HCT116 (cell line): ENCODE data around the gene SCN4B. TPM values are rescaled to one million over a fixed set of nuclear protein-coding genes. Genes with fewer than 3 reads are reported as not detected.
"Not testable (repeated sequence)": the region's sequence is repeated elsewhere in the genome, so short reads cannot be mapped to it uniquely, and the experiment has no call there.

Experiments
- ATAC-seq: fragments of 200-7000 bp; cut with Tn5 transposase; 2 replicates; pipeline ENCODE4 v1.9.1; 2020; ENCODE audit warnings: mild to moderate bottlenecking, moderate library complexity
- BruUV-seq: library from RNA; stranded (reverse); fragments of 400-500 nt; replicated peaks from 2 replicates; lab custom pipeline; 2021; lab: Mats Ljungman, UMichigan
- CTCF ChIA-PET: fragments of 300-600 bp; sonication (Branson Sonifier 250); formaldehyde crosslinking; loops from one replicate; lab custom pipeline; 2021; ENCODE audit warnings: antibody characterized with exemption; lab: Charles Lee
- POLR2A ChIA-PET: fragments of 300-600, 350-600 bp; sonication (Branson Sonifier 250); formaldehyde crosslinking; loops from one replicate; lab custom pipeline; 2021; ENCODE audit warnings: antibody characterized with exemption; lab: Charles Lee
- RAD21 ChIA-PET, 2 experiments: fragments of 300-600 bp; sonication (Branson Sonifier 250); formaldehyde crosslinking; loops; one replicate each; lab custom pipeline; 2023; ENCODE audit warnings: low total read pairs in 2 of 2; ENCODE audit not compliant: uncharacterized antibody in 2 of 2, unreplicated experiment in 2 of 2, low non-redundant PET in 1 of 2; lab: Charles Lee
- DNase-seq: peaks from one replicate; pipeline ENCODE4 v3.0.0-alpha.2; 2010; ENCODE audit warnings: low read depth, low spot score
- H2AFZ ChIP-seq: fragments of 200-600 bp; shearing (Covaris generic), sonication (generic); 2 replicates; pipeline ENCODE4 v1.6.1; 2017; ENCODE audit warnings: low read depth, mixed run types, mixed read lengths, antibody characterized with exemption, low read length; ENCODE audit not compliant: poor library complexity, severe bottlenecking
- H3K27ac ChIP-seq: 2 replicates; pipeline ENCODE4 v1.5.1; 2012; ENCODE audit warnings: low read depth, low read length
- H3K27me3 ChIP-seq: fragments of 200-600 bp; sonication (generic); 2 replicates; pipeline ENCODE4 v1.6.1; 2016; ENCODE audit warnings: mixed run types, low read length, mixed read lengths; ENCODE audit not compliant: insufficient read depth
- H3K36me3 ChIP-seq, 2 experiments: fragments of 200-500 bp in 1 of 2; fragments of 200-600 bp in 1 of 2; sonication (Bioruptor generic) in 1 of 2; sonication (generic) in 1 of 2; 2 replicates each; pipeline versions ENCODE4 v1.5.1 to v1.6.1; 2014 to 2016; ENCODE audit warnings: low read length in 2 of 2, inconsistent platforms in 1 of 2, mixed read lengths in 1 of 2, mixed run types in 1 of 2; ENCODE audit not compliant: insufficient read depth in 2 of 2, control insufficient read depth in 1 of 2
- H3K4me1 ChIP-seq, 2 experiments: fragments of 200-600 bp in 1 of 2; sonication (generic) in 1 of 2; 2 replicates each; pipeline versions ENCODE4 v1.5.1 to v1.6.1; 2012 to 2017; ENCODE audit warnings: low read length in 2 of 2, inconsistent platforms in 1 of 2, mild to moderate bottlenecking in 1 of 2, mixed read lengths in 1 of 2, mixed run types in 1 of 2, moderate library complexity in 1 of 2; ENCODE audit not compliant: insufficient read depth in 2 of 2, control insufficient read depth in 1 of 2
- H3K4me2 ChIP-seq: fragments of 200-600 bp; sonication (generic); 2 replicates; pipeline ENCODE4 v1.6.1; 2017; ENCODE audit warnings: mixed run types, low read length, mixed read lengths
- H3K4me3 ChIP-seq, 2 experiments: fragments of 200-600 bp in 1 of 2; sonication (generic) in 1 of 2; replicated peaks in 1 of 2; 2 replicates each; pipeline ENCODE4 v1.5.1; 2011 to 2016; ENCODE audit warnings: low read length in 2 of 2, control low read depth in 1 of 2, low read depth in 1 of 2, mild to moderate bottlenecking in 1 of 2, mixed read lengths in 1 of 2, mixed run types in 1 of 2
- H3K79me2 ChIP-seq: fragments of 200-600 bp; sonication (generic); 2 replicates; pipeline ENCODE4 v1.6.1; 2017; ENCODE audit warnings: mild to moderate bottlenecking, mixed run types, low read length, moderate library complexity, mixed read lengths; ENCODE audit not compliant: insufficient read depth
- H3K9ac ChIP-seq: fragments of 200-600 bp; sonication (generic); 2 replicates; pipeline ENCODE4 v1.6.1; 2016; ENCODE audit warnings: low read length, mixed read lengths
- H3K9me2 ChIP-seq: fragments of 200-600 bp; sonication (generic), shearing (Covaris generic); 2 replicates; pipeline ENCODE4 v1.6.1; 2017; ENCODE audit warnings: mixed run types, mild to moderate bottlenecking, moderate library complexity; ENCODE audit not compliant: insufficient read depth
- H3K9me3 ChIP-seq, 2 experiments: fragments of 200-500 bp in 1 of 2; fragments of 200-600 bp in 1 of 2; sonication (Bioruptor generic) in 1 of 2; sonication (generic) in 1 of 2; 2 replicates each; pipeline ENCODE4 v1.6.1; 2014 to 2017; ENCODE audit warnings: low read length in 2 of 2, mixed read lengths in 2 of 2, inconsistent platforms in 1 of 2, low read depth in 1 of 2, mild to moderate bottlenecking in 1 of 2, mixed run types in 1 of 2, moderate library complexity in 1 of 2; ENCODE audit not compliant: control insufficient read depth in 1 of 2, insufficient read depth in 1 of 2
- H4K20me1 ChIP-seq: fragments of 200-600 bp; sonication (generic), shearing (Covaris generic); 2 replicates; pipeline ENCODE4 v1.6.1; 2017; ENCODE audit warnings: mixed run types, mild to moderate bottlenecking, moderate library complexity; ENCODE audit not compliant: insufficient read depth
- RAD21 ChIP-seq: IDR thresholded peaks from 2 replicates; pipeline ENCODE4 v1.6.1; 2012; ENCODE audit warnings: low read depth, mild to moderate bottlenecking
- intact Hi-C: fragments of 100-400 bp; cut with micrococcal nuclease; formaldehyde crosslinking; loops from 2 replicates; pipeline ENCODE4 v1.10.0; 2022
- total RNA-seq: library from RNA; stranded (reverse); gene quantifications from one replicate; pipeline ENCODE4 v1.2.1, GENCODE V29; 2021; ENCODE audit not compliant: unreplicated experiment

Gene SCN4B
- total RNA-seq, 1 experiment from 2014 or later, result 0.32 TPM

DNA sequence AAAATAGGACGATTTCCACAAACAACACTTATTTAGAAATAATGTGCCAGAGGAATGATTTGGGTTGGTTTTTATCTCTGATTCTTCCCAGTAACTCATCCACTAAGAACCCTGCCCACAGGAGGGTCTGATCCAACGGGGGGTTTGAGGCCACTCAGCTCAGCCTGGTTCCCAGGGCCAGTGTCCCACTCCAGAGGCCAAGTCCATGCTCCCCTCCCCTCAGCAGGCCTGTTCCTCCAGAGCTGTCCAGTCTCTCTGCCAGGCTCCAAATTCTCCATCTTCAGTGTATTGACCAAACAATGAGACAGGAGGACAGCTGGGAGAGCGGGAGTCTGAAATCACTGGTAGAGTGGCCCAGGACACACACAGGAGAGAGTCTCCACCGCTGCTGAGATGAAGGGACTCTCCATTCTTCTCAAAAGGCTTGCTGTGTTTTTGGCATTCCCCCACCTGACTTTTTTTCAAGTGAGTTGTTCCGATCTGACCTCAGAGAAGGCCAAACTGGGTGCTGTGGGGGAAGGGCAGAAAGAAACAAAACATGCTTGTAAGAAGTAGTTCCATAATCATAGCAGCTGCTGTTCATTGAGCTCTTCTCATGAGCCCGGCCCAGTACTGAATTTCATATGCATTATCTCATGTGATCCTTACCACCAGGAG lies 41.4 kb upstream of the SCN4B start:
- Histone ChIP-seq H3K4me2 (no peak overlapping the region), H4K20me1 (no peaks in the 10 kb centered on the region), H3K9ac (no peak overlapping the region), H3K79me2 (no peaks in the 10 kb centered on the region), H3K27ac (no peak overlapping the region), H3K4me1 (peaks cover 0 to 17% of the 10 kb centered on the region in 2 experiments; a peak in 3 of 4 replicates), H2AFZ (no peak overlapping the region), H3K9me3 (no peaks in the 10 kb centered on the region), H3K4me3 (no peak overlapping the region), H3K9me2 (no peaks in the 10 kb centered on the region), H3K27me3 (no peaks in the 10 kb centered on the region), H3K36me3 (no peaks in the 10 kb centered on the region)
- TF ChIP-seq RAD21, result no peak
- ATAC-seq (no peak), DNase-seq (no peak)
- intact Hi-C loops, result no loop called here
- POLR2A ChIA-PET, result no interaction called here
- no TSS peak for BruUV-seq
- CTCF ChIA-PET, result no interaction called here
- RAD21 ChIA-PET, result no interaction called here

DNA sequence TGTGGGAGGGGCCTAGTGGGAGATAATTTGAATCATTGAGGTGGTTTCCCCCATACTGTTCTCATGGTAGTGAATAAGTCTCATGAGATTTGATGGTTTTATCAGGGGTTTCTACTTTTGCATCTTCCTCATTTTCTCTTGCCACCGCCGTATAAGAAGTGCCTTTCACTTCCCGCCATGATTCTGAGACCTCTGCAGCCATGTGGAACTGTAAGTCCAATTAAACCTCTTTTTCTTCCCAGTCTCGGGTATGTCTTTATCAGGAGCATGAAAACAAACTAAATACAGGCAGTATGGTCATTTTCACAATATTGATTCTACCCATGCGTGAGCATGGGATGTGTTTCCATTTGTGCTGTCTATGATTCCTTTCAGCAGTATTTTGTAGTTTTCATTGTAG lies 40.2 kb upstream of the SCN4B start:
- H3K9me3 ChIP-seq, H3K9me2 ChIP-seq, H2AFZ ChIP-seq, H3K27me3 ChIP-seq, POLR2A ChIA-PET, H3K79me2 ChIP-seq, H3K36me3 ChIP-seq, DNase-seq, CTCF ChIA-PET, H3K27ac ChIP-seq, H3K4me2 ChIP-seq, H3K4me1 ChIP-seq, intact Hi-C loops, BruUV-seq, RAD21 ChIA-PET, ATAC-seq, H4K20me1 ChIP-seq, H3K4me3 ChIP-seq, H3K9ac ChIP-seq: not testable (repeated sequence)

DNA sequence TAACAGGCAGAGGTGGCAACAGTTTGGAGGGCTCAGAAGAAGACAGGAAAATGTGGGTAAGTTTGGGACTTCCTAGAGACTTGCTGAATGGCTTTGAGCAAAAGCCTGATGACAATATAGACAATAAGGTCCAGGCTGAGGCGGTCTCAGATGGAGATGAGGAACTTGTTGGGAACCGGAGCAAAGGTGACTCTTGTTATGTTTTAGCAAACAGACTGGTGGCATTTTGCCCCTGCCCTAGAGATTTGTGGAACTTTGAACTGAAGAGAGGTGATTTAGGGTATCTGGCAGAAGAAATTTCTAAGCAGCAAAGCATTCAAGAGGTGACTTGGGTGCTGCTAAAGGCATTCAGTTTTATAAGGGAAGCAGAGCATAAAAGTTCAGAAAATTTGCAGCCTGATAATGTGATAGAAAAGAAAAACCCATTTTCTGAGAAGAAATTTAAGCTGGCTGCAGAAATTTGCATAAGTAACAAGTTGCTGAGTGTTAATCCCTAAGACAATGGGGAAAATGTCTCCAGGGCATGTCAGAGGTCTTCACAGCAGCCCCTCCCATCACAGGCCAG lies 38.4 kb upstream of the SCN4B start:
- H3K27me3 ChIP-seq, H3K79me2 ChIP-seq, H2AFZ ChIP-seq, H3K4me3 ChIP-seq, CTCF ChIA-PET, DNase-seq, H3K4me1 ChIP-seq, intact Hi-C loops, H3K4me2 ChIP-seq, H3K9me2 ChIP-seq, ATAC-seq, H3K36me3 ChIP-seq, H4K20me1 ChIP-seq, RAD21 ChIA-PET, H3K27ac ChIP-seq, H3K9ac ChIP-seq, BruUV-seq, POLR2A ChIA-PET, H3K9me3 ChIP-seq: not testable (repeated sequence)
